ENCODE results near the gene ROBO1. TPM values are rescaled to one million over a fixed set of nuclear protein-coding genes. Genes with fewer than 3 reads are reported as not detected.

Gene ROBO1
- total RNA-seq, 2 donors from 2014 or later, result 3.0 to 6.7 TPM

- Mint-ChIP-seq H3K36me3 (ENCODE audit: insufficient read depth in 2 of 2) (no peaks in the 10 kb centered on the region), H3K27ac (no peak overlapping the region), H3K4me1 (ENCODE audit: low read depth) (no peaks in the 10 kb centered on the region), H3K27me3 (ENCODE audit: low read depth) (no peaks in the 10 kb centered on the region), H3K9me3 (peaks cover 3 to 11% of the 10 kb centered on the region in 2 donors), H3K4me3 (no peak overlapping the region)
- ATAC-seq (replicated peaks in 1 of 2) (no peak), DNase-seq (no peak)
These were observed 357.2 kb downstream of the ROBO1 start for GRCh38 chr3:79410617-79411016.

- Mint-ChIP-seq H3K4me3 (no peak overlapping the region), H3K27ac (peak overlapping the region; percentile 26), H3K9me3 (peaks cover 0 to 11% of the 10 kb centered on the region in 2 donors), H3K36me3 (ENCODE audit: insufficient read depth in 2 of 2) (no peaks in the 10 kb centered on the region), H3K27me3 (ENCODE audit: low read depth) (no peaks in the 10 kb centered on the region), H3K4me1 (ENCODE audit: low read depth) (no peaks in the 10 kb centered on the region)
- no peak for ATAC-seq (replicated peaks in 1 of 2)
- no peak for DNase-seq
These were observed 357.7 kb downstream of the ROBO1 start for GRCh38 chr3:79410136-79410535.

- Mint-ChIP-seq H3K4me1 (ENCODE audit: low read depth) (no peaks in the 10 kb centered on the region), H3K4me3 (no peak overlapping the region), H3K36me3 (ENCODE audit: insufficient read depth in 2 of 2) (no peaks in the 10 kb centered on the region), H3K27ac (no peak overlapping the region), H3K27me3 (ENCODE audit: low read depth) (no peaks in the 10 kb centered on the region), H3K9me3 (peaks cover 0 to 5% of the 10 kb centered on the region in 2 donors)
- ATAC-seq (replicated peaks in 1 of 2) (no peak), DNase-seq (no peak)
These were observed 361.6 kb downstream of the ROBO1 start for GRCh38 chr3:79406175-79406574.

GRCh38 chr3:79405183-79405582 is 362.6 kb downstream of the ROBO1 start:
- Mint-ChIP-seq H3K27me3 (ENCODE audit: low read depth) (no peaks in the 10 kb centered on the region), H3K4me3 (no peak overlapping the region), H3K4me1 (ENCODE audit: low read depth) (no peaks in the 10 kb centered on the region), H3K27ac (no peak overlapping the region), H3K9me3 (peaks cover 0 to 4% of the 10 kb centered on the region in 2 donors), H3K36me3 (ENCODE audit: insufficient read depth in 2 of 2) (no peaks in the 10 kb centered on the region)
- ATAC-seq (replicated peaks in 1 of 2) (no peak), DNase-seq (no peak)

- Mint-ChIP-seq H3K4me1 (ENCODE audit: low read depth) (no peaks in the 10 kb centered on the region), H3K27me3 (ENCODE audit: low read depth) (no peaks in the 10 kb centered on the region), H3K9me3 (peaks cover 6 to 10% of the 10 kb centered on the region in 2 donors), H3K4me3 (no peak overlapping the region), H3K27ac (no peak overlapping the region), H3K36me3 (ENCODE audit: insufficient read depth in 2 of 2) (no peaks in the 10 kb centered on the region)
- ATAC-seq (replicated peaks in 1 of 2) (no peak), DNase-seq (no peak)
These were observed 371.2 kb downstream of the ROBO1 start for GRCh38 chr3:79396595-79396994.

- no peaks in the 10 kb centered on the region for H3K27me3 Mint-ChIP-seq (ENCODE audit: low read depth)
- no peaks in the 10 kb centered on the region for H3K36me3 Mint-ChIP-seq (ENCODE audit: insufficient read depth in 2 of 2)
- H3K4me1 Mint-ChIP-seq (ENCODE audit: low read depth), result no peaks in the 10 kb centered on the region
- peaks cover 11 to 13% of the 10 kb centered on the region in 2 donors for H3K9me3 Mint-ChIP-seq
- ATAC-seq (replicated peaks in 1 of 2) (no peak), DNase-seq (no peak)
- H3K4me3 Mint-ChIP-seq, result no peak overlapping the region
- no peak overlapping the region for H3K27ac Mint-ChIP-seq
These were observed 375.3 kb downstream of the ROBO1 start for GRCh38 chr3:79392479-79392878.

GRCh38 chr3:79390352-79390751 is 377.4 kb downstream of the ROBO1 start:
- Mint-ChIP-seq H3K27me3 (ENCODE audit: low read depth) (no peaks in the 10 kb centered on the region), H3K27ac (no peak overlapping the region), H3K9me3 (peaks cover 11 to 15% of the 10 kb centered on the region in 2 donors), H3K4me1 (ENCODE audit: low read depth) (no peaks in the 10 kb centered on the region), H3K4me3 (no peak overlapping the region), H3K36me3 (ENCODE audit: insufficient read depth in 2 of 2) (no peaks in the 10 kb centered on the region)
- no peak for DNase-seq
- ATAC-seq (replicated peaks in 1 of 2), result no peak

- no peaks in the 10 kb centered on the region for H3K36me3 Mint-ChIP-seq (ENCODE audit: insufficient read depth in 2 of 2)
These were observed 382.6 kb downstream of the ROBO1 start for GRCh38 chr3:79385211-79385610.

GRCh38 chr3:79383402-79384012 is 384.3 kb downstream of the ROBO1 start:
- ATAC-seq (replicated peaks in 1 of 2), result no peak
- Mint-ChIP-seq H3K4me1 (ENCODE audit: low read depth) (no peaks in the 10 kb centered on the region), H3K4me3 (no peak overlapping the region), H3K27ac (no peak overlapping the region), H3K9me3 (peaks cover 10% of the 10 kb centered on the region in 2 donors), H3K27me3 (ENCODE audit: low read depth) (no peaks in the 10 kb centered on the region), H3K36me3 (ENCODE audit: insufficient read depth in 2 of 2) (no peaks in the 10 kb centered on the region)
- no peak for DNase-seq

More at GRCh38 chr3:79385211-79385610, 382.6 kb downstream of the ROBO1 start:
- ATAC-seq (replicated peaks in 1 of 2) (no peak), DNase-seq (no peak)
- Mint-ChIP-seq H3K27ac (no peak overlapping the region), H3K9me3 (peaks cover 6 to 13% of the 10 kb centered on the region in 2 donors), H3K27me3 (ENCODE audit: low read depth) (no peaks in the 10 kb centered on the region), H3K4me3 (no peak overlapping the region), H3K4me1 (ENCODE audit: low read depth) (no peaks in the 10 kb centered on the region)

- no peaks in the 10 kb centered on the region for H3K4me1 Mint-ChIP-seq (ENCODE audit: low read depth)
- no peak overlapping the region for H3K27ac Mint-ChIP-seq
- ATAC-seq (replicated peaks in 1 of 2), result no peak
These were observed 387.2 kb downstream of the ROBO1 start for GRCh38 chr3:79380581-79380980.

GRCh38 chr3:79378064-79378463 is 389.7 kb downstream of the ROBO1 start:
- ATAC-seq (replicated peaks in 1 of 2), result no peak
- H3K4me3 Mint-ChIP-seq, result no peak overlapping the region
- DNase-seq, result no peak
- H3K4me1 Mint-ChIP-seq (ENCODE audit: low read depth), result no peaks in the 10 kb centered on the region
- peak overlapping the region; percentile 17 for H3K27ac Mint-ChIP-seq
- no peaks in the 10 kb centered on the region for H3K36me3 Mint-ChIP-seq (ENCODE audit: insufficient read depth in 2 of 2)
- H3K9me3 Mint-ChIP-seq, result peaks cover 14 to 18% of the 10 kb centered on the region in 2 donors
- no peaks in the 10 kb centered on the region for H3K27me3 Mint-ChIP-seq (ENCODE audit: low read depth)

More at GRCh38 chr3:79380581-79380980, 387.2 kb downstream of the ROBO1 start:
- no peaks in the 10 kb centered on the region for H3K36me3 Mint-ChIP-seq (ENCODE audit: insufficient read depth in 2 of 2)
- H3K4me3 Mint-ChIP-seq, result no peak overlapping the region
- no peaks in the 10 kb centered on the region for H3K27me3 Mint-ChIP-seq (ENCODE audit: low read depth)
- H3K9me3 Mint-ChIP-seq, result peaks cover 16 to 17% of the 10 kb centered on the region in 2 donors
- DNase-seq, result no peak

- Mint-ChIP-seq H3K4me3 (no peak overlapping the region), H3K36me3 (ENCODE audit: insufficient read depth in 2 of 2) (peaks cover 0 to 1% of the 10 kb centered on the region in 2 donors), H3K27ac (no peak overlapping the region), H3K27me3 (ENCODE audit: low read depth) (no peaks in the 10 kb centered on the region), H3K4me1 (ENCODE audit: low read depth) (no peaks in the 10 kb centered on the region), H3K9me3 (peaks cover 4 to 8% of the 10 kb centered on the region in 2 donors)
- no peak for DNase-seq
- ATAC-seq (replicated peaks in 1 of 2), result no peak
These were observed 398.5 kb downstream of the ROBO1 start for GRCh38 chr3:79369306-79369705.

GRCh38 chr3:79368403-79368802 is 399.4 kb downstream of the ROBO1 start:
- Mint-ChIP-seq H3K27ac (no peak overlapping the region), H3K9me3 (peaks cover 4 to 8% of the 10 kb centered on the region in 2 donors), H3K36me3 (ENCODE audit: insufficient read depth in 2 of 2) (peaks cover 0 to 1% of the 10 kb centered on the region in 2 donors), H3K4me3 (no peak overlapping the region), H3K27me3 (ENCODE audit: low read depth) (no peaks in the 10 kb centered on the region), H3K4me1 (ENCODE audit: low read depth) (no peaks in the 10 kb centered on the region)
- DNase-seq (no peak), ATAC-seq (replicated peaks in 1 of 2) (no peak)

GRCh38 chr3:79367803-79368202 is 400.0 kb downstream of the ROBO1 start:
- Mint-ChIP-seq H3K27me3 (ENCODE audit: low read depth) (no peaks in the 10 kb centered on the region), H3K27ac (no peak overlapping the region), H3K4me3 (no peak overlapping the region), H3K4me1 (ENCODE audit: low read depth) (no peaks in the 10 kb centered on the region), H3K36me3 (ENCODE audit: insufficient read depth in 2 of 2) (peaks cover 0 to 1% of the 10 kb centered on the region in 2 donors), H3K9me3 (peaks cover 4 to 8% of the 10 kb centered on the region in 2 donors)
- ATAC-seq (replicated peaks in 1 of 2) (no peak), DNase-seq (no peak)

All from activated T-cell treated with anti-CD3 and anti-CD28 coated beads, Interleukin-2, amount 50 U/mL, for 72 hours (primary cell).